Calu3 (cell line): Measurements from ENCODE around the gene RBM38. TPM values are rescaled to one million over a fixed set of nuclear protein-coding genes. Genes with fewer than 3 reads are reported as not detected.

ENCODE experiments used
- BruUV-seq: library from RNA; stranded (reverse); fragments of 400-500 nt; replicated peaks from 2 replicates; lab custom pipeline; 2021; lab: Mats Ljungman, UMichigan
- CTCF ChIA-PET: fragments of 300-600 bp; sonication (Branson Sonifier 250); formaldehyde crosslinking; loops from one replicate; lab custom pipeline; 2022; ENCODE audit warnings: antibody characterized with exemption; lab: Charles Lee
- DNase-seq: peaks from one replicate; pipeline ENCODE4 v3.0.0; 2022
- H3K27ac Mint-ChIP-seq: one replicate; pipeline ENCODE4 v1.8.0; 2022; ENCODE audit warnings: mixed read lengths; ENCODE audit not compliant: unreplicated experiment
- H3K27me3 Mint-ChIP-seq: one replicate; pipeline ENCODE4 v1.8.0; 2022; ENCODE audit warnings: mixed read lengths; ENCODE audit not compliant: unreplicated experiment
- H3K36me3 Mint-ChIP-seq: one replicate; pipeline ENCODE4 v1.8.0; 2022; ENCODE audit warnings: mild to moderate bottlenecking, moderate library complexity, mixed read lengths; ENCODE audit not compliant: insufficient read depth, unreplicated experiment
- H3K4me1 Mint-ChIP-seq: one replicate; pipeline ENCODE4 v1.8.0; 2022; ENCODE audit warnings: mild to moderate bottlenecking, low read depth, mixed read lengths; ENCODE audit not compliant: unreplicated experiment
- H3K4me3 Mint-ChIP-seq: one replicate; pipeline ENCODE4 v1.8.0; 2022; ENCODE audit warnings: mild to moderate bottlenecking, low read depth, moderate library complexity, mixed read lengths; ENCODE audit not compliant: unreplicated experiment
- H3K9me3 Mint-ChIP-seq: one replicate; pipeline ENCODE4 v1.8.0; 2022; ENCODE audit warnings: low read depth, mixed read lengths; ENCODE audit not compliant: unreplicated experiment
- intact Hi-C: fragments of 100-400 bp; cut with micrococcal nuclease; formaldehyde crosslinking; loops from one replicate; pipeline ENCODE4 v1.10.0; 2022; ENCODE audit not compliant: unreplicated experiment
- total RNA-seq: library from RNA; stranded (reverse); gene quantifications from 2 replicates; pipeline ENCODE4 v1.2.3, GENCODE V29; 2022
- TF ChIP-seq, protein P1 (sequence below): fragments of 200-600 bp; IDR thresholded peaks from one replicate; pipeline ENCODE4 v1.8.0; 2022; ENCODE audit warnings: antibody characterized with exemption; ENCODE audit not compliant: unreplicated experiment

Gene RBM38
- total RNA-seq, 1 experiment from 2014 or later, result 29.5 TPM

DNA sequence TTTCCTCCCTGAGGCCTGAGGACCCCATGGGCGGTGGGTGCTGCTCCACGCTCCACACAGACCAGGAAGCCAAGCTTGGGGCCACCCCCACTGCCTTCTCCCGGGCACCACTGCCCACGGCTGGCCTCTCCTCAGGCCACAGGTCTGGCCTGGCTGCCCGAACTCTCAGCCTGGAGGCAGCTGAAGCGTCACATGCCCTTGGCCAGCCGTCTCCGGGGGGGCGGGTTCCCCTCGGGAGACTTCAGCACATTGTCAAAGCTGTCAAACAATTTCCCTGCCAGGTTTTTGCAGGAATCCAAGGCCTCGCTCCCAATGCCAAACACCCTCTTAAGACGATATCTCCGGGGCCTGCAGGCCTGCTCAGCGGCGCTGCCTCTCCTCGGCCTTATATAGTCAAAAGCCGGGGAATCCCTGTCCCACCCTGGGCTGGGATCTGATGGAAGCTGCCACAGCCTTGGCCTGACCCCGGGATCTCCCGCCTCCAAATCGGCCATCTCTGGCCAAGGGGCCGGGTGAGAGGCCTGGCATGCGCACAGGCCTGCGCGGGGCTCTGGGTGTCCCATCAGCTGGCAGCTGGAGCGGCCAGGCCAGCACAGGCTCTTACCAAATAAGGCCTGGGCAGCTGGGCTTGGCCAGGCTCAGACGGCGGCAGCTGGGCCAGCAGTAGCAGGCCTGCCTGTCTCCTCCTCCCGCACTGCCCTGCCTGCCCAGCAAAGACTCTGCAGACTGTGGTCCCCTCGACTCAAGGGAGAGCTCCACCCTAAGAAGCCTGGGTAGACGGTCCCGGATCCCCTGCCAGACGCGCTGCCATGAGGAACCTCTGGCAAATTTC lies 49.7 kb downstream of the RBM38 start:
- H3K27me3 Mint-ChIP-seq, result peaks cover 33% of the 10 kb centered on the region
- H3K36me3 Mint-ChIP-seq, result peaks cover 10% of the 10 kb centered on the region
- TF ChIP-seq, protein P1, sequence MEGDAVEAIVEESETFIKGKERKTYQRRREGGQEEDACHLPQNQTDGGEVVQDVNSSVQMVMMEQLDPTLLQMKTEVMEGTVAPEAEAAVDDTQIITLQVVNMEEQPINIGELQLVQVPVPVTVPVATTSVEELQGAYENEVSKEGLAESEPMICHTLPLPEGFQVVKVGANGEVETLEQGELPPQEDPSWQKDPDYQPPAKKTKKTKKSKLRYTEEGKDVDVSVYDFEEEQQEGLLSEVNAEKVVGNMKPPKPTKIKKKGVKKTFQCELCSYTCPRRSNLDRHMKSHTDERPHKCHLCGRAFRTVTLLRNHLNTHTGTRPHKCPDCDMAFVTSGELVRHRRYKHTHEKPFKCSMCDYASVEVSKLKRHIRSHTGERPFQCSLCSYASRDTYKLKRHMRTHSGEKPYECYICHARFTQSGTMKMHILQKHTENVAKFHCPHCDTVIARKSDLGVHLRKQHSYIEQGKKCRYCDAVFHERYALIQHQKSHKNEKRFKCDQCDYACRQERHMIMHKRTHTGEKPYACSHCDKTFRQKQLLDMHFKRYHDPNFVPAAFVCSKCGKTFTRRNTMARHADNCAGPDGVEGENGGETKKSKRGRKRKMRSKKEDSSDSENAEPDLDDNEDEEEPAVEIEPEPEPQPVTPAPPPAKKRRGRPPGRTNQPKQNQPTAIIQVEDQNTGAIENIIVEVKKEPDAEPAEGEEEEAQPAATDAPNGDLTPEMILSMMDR, result no peak
- CTCF ChIA-PET, result interaction anchor here (0.6 kb wide), 1 partner anchor 52 kb away, joined by 3 read pairs; no protein-coding TSS in a partner anchor
- intact Hi-C loops, result no loop called here
- no peak overlapping the region for H3K27ac Mint-ChIP-seq
- no TSS peak for BruUV-seq
- H3K4me1 Mint-ChIP-seq, result peaks cover 18% of the 10 kb centered on the region
- no peak for DNase-seq
- H3K9me3 Mint-ChIP-seq, result peaks cover 3% of the 10 kb centered on the region
- H3K4me3 Mint-ChIP-seq, result no peak overlapping the region

DNA sequence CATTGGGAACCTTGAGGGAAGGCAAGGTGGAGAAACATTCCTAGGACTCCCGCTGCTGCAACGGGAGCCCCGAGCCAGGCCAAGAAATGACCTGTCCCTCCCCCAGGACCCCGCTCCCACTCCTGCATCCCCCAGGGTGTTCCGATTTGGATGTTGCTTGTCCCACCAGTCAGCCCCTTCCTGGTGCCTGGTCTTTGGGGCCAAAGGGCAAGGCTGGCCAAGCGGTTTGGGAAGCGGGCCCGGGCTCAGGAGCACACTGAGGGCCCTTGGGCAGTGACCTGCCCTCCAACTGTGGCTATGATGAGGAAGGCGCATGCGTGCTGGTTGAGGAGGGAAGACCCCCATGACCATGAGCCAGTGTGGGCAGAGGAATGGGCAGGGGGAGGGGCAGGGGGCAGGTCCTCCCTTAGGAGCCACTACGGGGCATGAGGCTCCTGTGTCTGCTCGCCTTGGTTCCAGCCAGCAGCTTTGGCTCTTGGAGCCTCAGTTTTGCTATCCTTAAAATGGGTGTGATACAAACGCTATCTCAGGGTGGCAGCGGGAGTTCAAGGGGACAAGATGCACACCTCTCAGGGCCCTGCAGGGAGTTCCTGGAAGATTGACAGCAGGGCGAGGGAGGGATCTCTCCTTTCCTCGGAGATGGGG lies 50.4 kb downstream of the RBM38 start:
- Mint-ChIP-seq H3K4me1 (peaks cover 11% of the 10 kb centered on the region), H3K27me3 (peaks cover 40% of the 10 kb centered on the region), H3K36me3 (peaks cover 3% of the 10 kb centered on the region), H3K9me3 (peaks cover 3% of the 10 kb centered on the region), H3K27ac (no peak overlapping the region), H3K4me3 (no peak overlapping the region)
- no TSS peak for BruUV-seq
- TF ChIP-seq, protein P1, result no peak
- no peak for DNase-seq
- intact Hi-C loops, result no loop called here
- CTCF ChIA-PET, result no interaction called here

DNA sequence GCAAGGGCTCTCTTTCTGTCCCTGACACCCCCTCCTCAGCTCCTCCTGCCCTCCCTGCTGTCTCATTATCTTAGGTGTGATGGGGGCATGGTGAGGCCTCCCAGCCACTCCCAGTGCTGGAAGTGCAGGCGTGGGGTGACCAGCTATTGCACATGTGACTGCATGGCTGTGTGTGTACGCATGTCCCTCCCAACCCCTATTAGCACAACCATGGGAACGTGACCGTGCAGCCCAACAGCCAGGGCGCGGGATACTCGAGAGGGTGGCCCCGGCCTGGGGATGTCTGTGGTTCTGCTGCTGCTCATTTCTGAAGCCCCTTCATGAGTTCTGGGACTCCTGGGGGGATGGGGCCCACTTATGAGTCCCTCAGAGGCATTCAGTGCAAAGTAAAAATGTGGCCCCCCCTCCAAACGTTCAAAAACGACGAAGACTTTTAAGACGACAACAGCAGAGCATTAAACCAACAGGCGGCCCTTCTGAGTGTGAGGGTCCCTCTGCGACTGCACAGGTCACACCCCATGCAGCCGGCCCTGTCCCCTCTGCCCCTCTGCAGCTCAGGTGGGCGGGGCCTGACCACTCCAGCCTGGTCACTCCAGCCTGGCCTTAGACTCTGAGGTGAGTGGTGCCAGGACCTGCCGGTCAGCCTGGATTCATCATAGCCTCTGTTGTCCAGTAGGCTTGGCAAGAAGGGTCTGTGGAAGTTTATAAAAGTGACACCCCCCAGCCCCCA lies 51.1 kb downstream of the RBM38 start:
- CTCF ChIA-PET, result no interaction called here
- TF ChIP-seq, protein P1, result no peak
- no peaks in the 10 kb centered on the region for H3K9me3 Mint-ChIP-seq
- H3K36me3 Mint-ChIP-seq, result peaks cover 3% of the 10 kb centered on the region
- H3K4me1 Mint-ChIP-seq, result peaks cover 11% of the 10 kb centered on the region
- H3K27ac Mint-ChIP-seq, result no peak overlapping the region
- intact Hi-C loops, result no loop called here
- BruUV-seq, result no TSS peak
- H3K4me3 Mint-ChIP-seq, result no peak overlapping the region
- H3K27me3 Mint-ChIP-seq, result peaks cover 47% of the 10 kb centered on the region
- no peak for DNase-seq

DNA sequence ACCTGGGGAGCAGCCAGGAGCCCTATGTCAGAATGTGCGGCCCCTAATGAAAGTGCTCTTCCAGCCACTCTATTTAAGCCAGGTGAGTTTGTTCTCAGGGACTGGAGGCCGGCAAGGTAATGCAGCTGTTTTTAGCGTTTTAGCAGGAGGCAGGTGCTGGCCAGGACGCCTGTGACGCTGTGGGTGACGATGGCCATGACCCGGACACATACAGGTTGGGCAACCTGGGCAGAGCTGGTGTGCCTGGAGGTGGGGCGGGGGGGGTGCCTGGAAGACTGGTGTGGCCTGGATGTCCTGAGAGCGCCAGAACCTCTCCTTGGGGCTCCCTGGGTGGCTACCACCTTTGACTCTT lies 51.7 kb downstream of the RBM38 start:
- Mint-ChIP-seq H3K27ac (no peak overlapping the region), H3K36me3 (peaks cover 3% of the 10 kb centered on the region), H3K9me3 (no peaks in the 10 kb centered on the region), H3K27me3 (peaks cover 53% of the 10 kb centered on the region), H3K4me1 (peaks cover 11% of the 10 kb centered on the region), H3K4me3 (no peak overlapping the region)
- TF ChIP-seq, protein P1, result no peak
- intact Hi-C loops, result no loop called here
- DNase-seq, result no peak
- CTCF ChIA-PET, result no interaction called here
- no TSS peak for BruUV-seq
